Gastroesophageal sphincter (tissue), 3 donors: ENCODE measurements around the gene HOMER1.

Experiments used
- EP300 ChIP-seq: sonication (generic); formaldehyde crosslinking; IDR thresholded peaks from one replicate; pipeline ENCODE4 v1.6.1; 2017; ENCODE audit warnings: antibody characterized with exemption, mild to moderate bottlenecking
- POLR2A ChIP-seq, 2 donors: fragments of 450-650 bp; IDR thresholded peaks; one replicate each; pipeline ENCODE4 v1.6.1; 2017; ENCODE audit warnings: antibody characterized with exemption in 2 of 2, mild to moderate bottlenecking in 2 of 2, moderate library complexity in 1 of 2
- TF ChIP-seq, protein P1 (sequence below), 4 experiments: fragments of 200-600 bp in 2 of 4; fragments of 450-650 bp in 2 of 4; sonication (generic) in 1 of 4; IDR thresholded peaks; one replicate each; pipeline ENCODE4 v1.5.1; 2017 to 2019; ENCODE audit warnings: antibody characterized with exemption in 4 of 4, mild to moderate bottlenecking in 2 of 4, moderate library complexity in 2 of 4

DNA sequence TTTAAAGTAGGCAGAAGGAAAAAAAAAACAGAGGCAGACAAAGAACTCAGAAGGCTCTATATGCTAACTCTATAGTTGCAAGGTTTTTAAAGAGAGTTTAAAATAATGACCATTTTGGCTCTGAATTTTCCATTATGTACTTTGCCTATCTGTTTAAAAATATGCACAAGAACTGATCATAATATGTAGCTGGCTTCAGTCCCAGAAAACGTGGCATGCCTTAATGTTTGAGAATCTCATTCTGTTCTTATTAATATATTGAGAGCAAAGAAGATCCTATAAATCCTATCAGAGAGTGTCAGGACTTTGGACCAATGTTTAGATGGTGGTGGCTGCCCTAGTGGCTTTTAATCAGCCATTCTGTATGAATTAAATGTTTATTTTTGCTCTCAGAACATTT lies 156.5 kb downstream of the HOMER1 start:
- TF ChIP-seq, protein P1, sequence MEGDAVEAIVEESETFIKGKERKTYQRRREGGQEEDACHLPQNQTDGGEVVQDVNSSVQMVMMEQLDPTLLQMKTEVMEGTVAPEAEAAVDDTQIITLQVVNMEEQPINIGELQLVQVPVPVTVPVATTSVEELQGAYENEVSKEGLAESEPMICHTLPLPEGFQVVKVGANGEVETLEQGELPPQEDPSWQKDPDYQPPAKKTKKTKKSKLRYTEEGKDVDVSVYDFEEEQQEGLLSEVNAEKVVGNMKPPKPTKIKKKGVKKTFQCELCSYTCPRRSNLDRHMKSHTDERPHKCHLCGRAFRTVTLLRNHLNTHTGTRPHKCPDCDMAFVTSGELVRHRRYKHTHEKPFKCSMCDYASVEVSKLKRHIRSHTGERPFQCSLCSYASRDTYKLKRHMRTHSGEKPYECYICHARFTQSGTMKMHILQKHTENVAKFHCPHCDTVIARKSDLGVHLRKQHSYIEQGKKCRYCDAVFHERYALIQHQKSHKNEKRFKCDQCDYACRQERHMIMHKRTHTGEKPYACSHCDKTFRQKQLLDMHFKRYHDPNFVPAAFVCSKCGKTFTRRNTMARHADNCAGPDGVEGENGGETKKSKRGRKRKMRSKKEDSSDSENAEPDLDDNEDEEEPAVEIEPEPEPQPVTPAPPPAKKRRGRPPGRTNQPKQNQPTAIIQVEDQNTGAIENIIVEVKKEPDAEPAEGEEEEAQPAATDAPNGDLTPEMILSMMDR (IDR thresholded peaks at IDR 0.05) = no peak
- TF ChIP-seq EP300 (no peak), POLR2A (IDR thresholded peaks at IDR 0.05) (no peak)
